K562 (cell line): ENCODE results near the gene SAMD13. TPM values are rescaled to one million over a fixed set of nuclear protein-coding genes. Genes with fewer than 3 reads are reported as not detected.

Experiments
- ATAC-seq: fragments of 200-7000 bp; cut with Tn5 transposase; 3 replicates; pipeline ENCODE4 v1.9.1; 2020; ENCODE audit warnings: moderate library complexity
- BruUV-seq: library from RNA; stranded (reverse); fragments of 400-500 nt; replicated peaks from 2 replicates; lab custom pipeline; 2021; lab: Mats Ljungman, UMichigan
- CTCF ChIA-PET: fragments of 300-600 bp; formaldehyde crosslinking; extraction: SDS; loops from one replicate; lab custom pipeline; 2021; ENCODE audit warnings: low intra/inter-chr PET ratio; lab: Yijun Ruan, JAX
- POLR2A ChIA-PET: fragments of 300-600, 350-650 bp; sonication (Branson Sonifier 250); formaldehyde crosslinking; extraction: SDS; loops from one replicate; lab custom pipeline; 2021; ENCODE audit warnings: antibody characterized with exemption, inconsistent platforms; lab: Yijun Ruan, JAX
- DNase-seq, 4 experiments: peaks; one replicate each; pipeline versions ENCODE4 v3.0.0 to v3.0.0-alpha.2; 2011 to 2018; ENCODE audit warnings: low spot score in 3 of 4, mixed read lengths in 3 of 4; ENCODE audit errors: extremely low read depth in 1 of 4
- FAIRE-seq: peaks from 2 replicates; lab custom pipeline; 2011; peaks lifted over from hg19 to GRCh38; lab: Jason Lieb, UNC
- H2AFZ ChIP-seq: 2 replicates; pipeline ENCODE4 v1.6.0; 2011; ENCODE audit warnings: low read depth, low read length, control low read depth, inconsistent platforms
- H3K27ac ChIP-seq: fragments of 200-600 bp; 3 replicates; pipeline ENCODE4 v1.8.0; 2011; ENCODE audit warnings: low read depth, mild to moderate bottlenecking, control low read depth, inconsistent platforms, low read length, moderate library complexity, mixed read lengths; ENCODE audit errors: extremely low read depth
- H3K27me3 ChIP-seq, 2 experiments: fragments of 300-600 bp in 1 of 2; 2 replicates in 1 of 2; 3 replicates in 1 of 2; pipeline versions ENCODE4 v1.6.0 to v1.8.0; 2011; ENCODE audit warnings: inconsistent platforms in 2 of 2, low read length in 2 of 2, mild to moderate bottlenecking in 1 of 2, mixed read lengths in 1 of 2, moderate library complexity in 1 of 2; ENCODE audit not compliant: control insufficient read depth in 2 of 2, insufficient read depth in 2 of 2
- H3K36me3 ChIP-seq: fragments of 300-600 bp; 3 replicates; pipeline ENCODE4 v1.8.0; 2011; ENCODE audit warnings: mild to moderate bottlenecking, low read length, inconsistent platforms; ENCODE audit not compliant: control insufficient read depth, insufficient read depth
- H3K4me1 ChIP-seq, 2 experiments: fragments of 200-600 bp in 1 of 2; replicated peaks in 1 of 2; 2 replicates in 1 of 2; 3 replicates in 1 of 2; pipeline versions ENCODE4 v1.5.1 to v1.8.0; 2011; ENCODE audit warnings: inconsistent platforms in 2 of 2, low read length in 2 of 2, mild to moderate bottlenecking in 1 of 2, mixed read lengths in 1 of 2, moderate library complexity in 1 of 2; ENCODE audit not compliant: control insufficient read depth in 2 of 2, insufficient read depth in 2 of 2
- H3K4me2 ChIP-seq: 2 replicates; pipeline ENCODE4 v1.6.1; 2011; ENCODE audit warnings: low read length, control low read depth, inconsistent platforms, mixed read lengths; ENCODE audit not compliant: insufficient read depth
- H3K4me3 ChIP-seq: fragments of 200-600 bp; sonication (generic), shearing (Covaris generic); 2 replicates; pipeline ENCODE4 v1.5.1; 2016; ENCODE audit warnings: control low read depth, inconsistent platforms
- H3K79me2 ChIP-seq: fragments of 200-600 bp; 3 replicates; pipeline ENCODE4 v1.8.0; 2011; ENCODE audit warnings: low read length, inconsistent platforms; ENCODE audit not compliant: control insufficient read depth, insufficient read depth
- H3K9ac ChIP-seq, 2 experiments: 2 replicates each; pipeline versions ENCODE4 v1.6.0 to v1.6.1; 2011; ENCODE audit warnings: low read depth in 2 of 2, low read length in 2 of 2, control low read depth in 1 of 2, inconsistent platforms in 1 of 2, mild to moderate bottlenecking in 1 of 2, mixed read lengths in 1 of 2; ENCODE audit not compliant: insufficient read depth in 1 of 2
- H3K9me1 ChIP-seq: one replicate; pipeline ENCODE4 v1.6.0; 2011; ENCODE audit warnings: inconsistent platforms, mild to moderate bottlenecking, low read length, moderate library complexity; ENCODE audit not compliant: control insufficient read depth, insufficient read depth
- H3K9me3 ChIP-seq: replicated peaks from 2 replicates; pipeline ENCODE4 v1.5.1; 2011; ENCODE audit warnings: low read depth, low read length, inconsistent platforms; ENCODE audit not compliant: control insufficient read depth, insufficient read depth
- H4K20me1 ChIP-seq: replicated peaks from 2 replicates; pipeline ENCODE4 v1.6.1; 2011; ENCODE audit warnings: low read length, inconsistent platforms, mixed read lengths; ENCODE audit not compliant: control insufficient read depth, insufficient read depth
- CBFA2T3 ChIP-seq: fragments of 450-650 bp; IDR thresholded peaks from 2 replicates; pipeline ENCODE4 v1.6.1; 2017
- ELF4 ChIP-seq: fragments of 450-650 bp; formaldehyde crosslinking; IDR thresholded peaks from 2 replicates; pipeline ENCODE4 v1.4.0; 2022; ENCODE audit warnings: missing genetic modification characterization
- HMG20A ChIP-seq: fragments of 450-650 bp; formaldehyde crosslinking; conservative IDR thresholded peaks from 2 replicates; pipeline ENCODE4 v1.4.0; 2020; ENCODE audit warnings: mild to moderate bottlenecking, mixed read lengths
- KAT2B ChIP-seq: IDR thresholded peaks from one replicate; pipeline ENCODE4 v1.6.1; 2012; ENCODE audit warnings: low read depth, mild to moderate bottlenecking, control low read depth, inconsistent platforms, low read length, moderate library complexity
- MCM5 ChIP-seq: fragments of 450-650 bp; IDR thresholded peaks from 2 replicates; pipeline ENCODE4 v1.6.1; 2016; ENCODE audit warnings: low read depth
- SNIP1 ChIP-seq: fragments of 450-650 bp; IDR thresholded peaks from 2 replicates; pipeline ENCODE4 v1.7.1; 2017; ENCODE audit warnings: low read depth, mild to moderate bottlenecking
- WGBS: fragments of 100-300 bp; shearing (Covaris generic); methylation state at CpG from one replicate; pipeline ENCODE4 v1.1.6; 2016; ENCODE audit warnings: low coverage, mixed read lengths; ENCODE audit not compliant: insufficient coverage; ENCODE audit errors: missing lambda C conversion rate; 5-methylcytosine and 5-hydroxymethylcytosine counted together
- in situ Hi-C: fragments of 300-500 bp; cut with MboI; formaldehyde crosslinking; loops from 4 replicates; pipeline ENCODE4 v1.15.0; 2018; ENCODE audit warnings: inconsistent platforms, mixed read lengths
- intact Hi-C: fragments of 100-400 bp; cut with micrococcal nuclease; formaldehyde crosslinking; loops from 2 replicates; pipeline ENCODE4 v1.14.2; 2022
- polyA plus RNA-seq, 8 experiments: library from polyadenylated mRNA; depleted of rRNA in 4 of 8; stranded (reverse) in 5 of 8; unstranded in 3 of 8; fragments of >200 nt; fragmentation: Nextera tagmentation in 2 of 8; fragmentation: Illumina TruSeq in 1 of 8; extraction: Ambion mirVana in 2 of 8; extraction: Trizol in 1 of 8; gene quantifications; 2 replicates each; pipeline versions ENCODE4 v1.2.1 to v1.2.3, GENCODE V29; 2011 to 2014; ENCODE audit warnings: inconsistent platforms in 1 of 8, missing spikeins in 1 of 8
- total RNA-seq, 7 experiments: library from RNA; depleted of rRNA in 6 of 7; stranded (reverse); fragments of >200 nt in 6 of 7; fragmentation: Illumina TruSeq in 2 of 7; extraction: Trizol in 2 of 7; gene quantifications; 2 replicates each; pipeline versions ENCODE4 v1.2.1 to v1.2.3, GENCODE V29; 2011 to 2021; ENCODE audit warnings: low replicate concordance in 1 of 7
- TF ChIP-seq, protein P1 (sequence below): fragments of 450-650 bp; IDR thresholded peaks from 2 replicates; pipeline ENCODE4 v1.6.1; 2018; ENCODE audit not compliant: partially characterized antibody
- TF ChIP-seq, protein P2 (sequence below), 2 experiments: fragments of 450-650 bp; IDR thresholded peaks; 2 replicates each; pipeline ENCODE4 v1.6.1; 2016
- TF ChIP-seq, protein P3 (sequence below): fragments of 250-450 bp; sonication (Bioruptor Pico); IDR thresholded peaks from 2 replicates; pipeline ENCODE4 v1.8.0; 2022; ENCODE audit warnings: inconsistent platforms, mild to moderate bottlenecking, moderate library complexity, borderline replicate concordance
- TF ChIP-seq, protein P4 (sequence below): fragments of 250-450 bp; sonication (Bioruptor Pico); IDR thresholded peaks from 2 replicates; pipeline ENCODE4 v1.4.0; 2020; ENCODE audit warnings: mild to moderate bottlenecking
- TF ChIP-seq, protein P5 (sequence below): sonication (generic); formaldehyde crosslinking; IDR thresholded peaks from 2 replicates; pipeline ENCODE4 v1.8.1; 2023; ENCODE audit warnings: mild to moderate bottlenecking, missing genetic modification reagents

SAMD13 gene
- total and polyA plus RNA-seq, 9 of the 15 experiments (the other 6 are each of a cell fraction or from before 2014, with no cell fraction given), result 0.78 to 2.7 (median 1.00) TPM

DNA sequence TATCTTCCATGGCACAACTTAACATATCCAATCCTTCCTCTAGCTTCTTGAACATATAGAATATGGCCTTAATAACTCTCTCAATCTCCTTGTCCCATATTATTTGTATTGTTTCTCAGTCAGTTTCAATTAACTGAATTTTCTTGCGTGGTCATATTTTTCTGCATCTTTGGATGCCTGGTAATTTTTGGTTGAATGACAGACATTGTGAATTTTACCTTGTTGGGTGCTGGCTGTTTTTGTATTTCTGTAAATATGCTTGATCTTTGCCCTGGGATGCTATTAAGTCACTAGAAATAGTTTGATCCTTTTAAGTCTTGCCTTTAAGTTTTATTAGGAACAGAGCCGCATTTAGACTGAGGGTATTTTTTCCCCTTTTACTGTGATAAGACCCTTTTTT lies 5.9 kb downstream of the SAMD13 start:
- ChIA-PET CTCF (no interaction called here), POLR2A (no interaction called here)
- Histone ChIP-seq H3K27me3 (no peaks in the 10 kb centered on the region), H2AFZ (no peak overlapping the region), H3K79me2 (no peaks in the 10 kb centered on the region), H3K9me1 (no peaks in the 10 kb centered on the region), H3K4me1 (peaks cover 0 to 4% of the 10 kb centered on the region in 2 experiments; a peak in 1 of 5 replicates), H3K36me3 (no peaks in the 10 kb centered on the region), H4K20me1 (no peaks in the 10 kb centered on the region), H3K4me3 (no peak overlapping the region), H3K9ac (no peak overlapping the region), H3K9me3 (no peaks in the 10 kb centered on the region), H3K4me2 (no peak overlapping the region), H3K27ac (no peak overlapping the region)
- BruUV-seq, result no TSS peak
- no peak for ATAC-seq
- in situ Hi-C loops, result no loop called here
- no peak for DNase-seq
- WGBS, result 42% methylated on average over 2 of the region's 2 CpGs
- FAIRE-seq, result no peak
- intact Hi-C loops, result loop anchor here (10.0 kb wide), 1 partner anchor 197 kb away; the partner anchor contains the start of genes GNG5 and SPATA1
- TF ChIP-seq, protein P1, sequence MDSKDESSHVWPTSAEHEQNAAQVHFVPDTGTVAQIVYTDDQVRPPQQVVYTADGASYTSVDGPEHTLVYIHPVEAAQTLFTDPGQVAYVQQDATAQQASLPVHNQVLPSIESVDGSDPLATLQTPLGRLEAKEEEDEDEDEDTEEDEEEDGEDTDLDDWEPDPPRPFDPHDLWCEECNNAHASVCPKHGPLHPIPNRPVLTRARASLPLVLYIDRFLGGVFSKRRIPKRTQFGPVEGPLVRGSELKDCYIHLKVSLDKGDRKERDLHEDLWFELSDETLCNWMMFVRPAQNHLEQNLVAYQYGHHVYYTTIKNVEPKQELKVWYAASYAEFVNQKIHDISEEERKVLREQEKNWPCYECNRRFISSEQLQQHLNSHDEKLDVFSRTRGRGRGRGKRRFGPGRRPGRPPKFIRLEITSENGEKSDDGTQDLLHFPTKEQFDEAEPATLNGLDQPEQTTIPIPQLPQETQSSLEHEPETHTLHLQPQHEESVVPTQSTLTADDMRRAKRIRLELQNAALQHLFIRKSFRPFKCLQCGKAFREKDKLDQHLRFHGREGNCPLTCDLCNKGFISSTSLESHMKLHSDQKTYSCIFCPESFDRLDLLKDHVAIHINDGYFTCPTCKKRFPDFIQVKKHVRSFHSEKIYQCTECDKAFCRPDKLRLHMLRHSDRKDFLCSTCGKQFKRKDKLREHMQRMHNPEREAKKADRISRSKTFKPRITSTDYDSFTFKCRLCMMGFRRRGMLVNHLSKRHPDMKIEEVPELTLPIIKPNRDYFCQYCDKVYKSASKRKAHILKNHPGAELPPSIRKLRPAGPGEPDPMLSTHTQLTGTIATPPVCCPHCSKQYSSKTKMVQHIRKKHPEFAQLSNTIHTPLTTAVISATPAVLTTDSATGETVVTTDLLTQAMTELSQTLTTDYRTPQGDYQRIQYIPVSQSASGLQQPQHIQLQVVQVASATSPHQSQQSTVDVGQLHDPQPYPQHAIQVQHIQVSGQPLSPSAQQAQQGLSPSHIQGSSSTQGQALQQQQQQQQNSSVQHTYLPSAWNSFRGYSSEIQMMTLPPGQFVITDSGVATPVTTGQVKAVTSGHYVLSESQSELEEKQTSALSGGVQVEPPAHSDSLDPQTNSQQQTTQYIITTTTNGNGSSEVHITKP, result no peak
- TF ChIP-seq MCM5 (no peak), SNIP1 (no peak), CBFA2T3 (no peak), ELF4 (CRISPR knock-in tag) (no peak), KAT2B (no peak), HMG20A (no peak)
- TF ChIP-seq, protein P2, sequence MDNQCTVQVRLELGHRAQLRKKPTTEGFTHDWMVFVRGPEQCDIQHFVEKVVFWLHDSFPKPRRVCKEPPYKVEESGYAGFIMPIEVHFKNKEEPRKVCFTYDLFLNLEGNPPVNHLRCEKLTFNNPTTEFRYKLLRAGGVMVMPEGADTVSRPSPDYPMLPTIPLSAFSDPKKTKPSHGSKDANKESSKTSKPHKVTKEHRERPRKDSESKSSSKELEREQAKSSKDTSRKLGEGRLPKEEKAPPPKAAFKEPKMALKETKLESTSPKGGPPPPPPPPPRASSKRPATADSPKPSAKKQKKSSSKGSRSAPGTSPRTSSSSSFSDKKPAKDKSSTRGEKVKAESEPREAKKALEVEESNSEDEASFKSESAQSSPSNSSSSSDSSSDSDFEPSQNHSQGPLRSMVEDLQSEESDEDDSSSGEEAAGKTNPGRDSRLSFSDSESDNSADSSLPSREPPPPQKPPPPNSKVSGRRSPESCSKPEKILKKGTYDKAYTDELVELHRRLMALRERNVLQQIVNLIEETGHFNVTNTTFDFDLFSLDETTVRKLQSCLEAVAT (IDR thresholded peaks at IDR 0.05), result no peak
- TF ChIP-seq, protein P3, sequence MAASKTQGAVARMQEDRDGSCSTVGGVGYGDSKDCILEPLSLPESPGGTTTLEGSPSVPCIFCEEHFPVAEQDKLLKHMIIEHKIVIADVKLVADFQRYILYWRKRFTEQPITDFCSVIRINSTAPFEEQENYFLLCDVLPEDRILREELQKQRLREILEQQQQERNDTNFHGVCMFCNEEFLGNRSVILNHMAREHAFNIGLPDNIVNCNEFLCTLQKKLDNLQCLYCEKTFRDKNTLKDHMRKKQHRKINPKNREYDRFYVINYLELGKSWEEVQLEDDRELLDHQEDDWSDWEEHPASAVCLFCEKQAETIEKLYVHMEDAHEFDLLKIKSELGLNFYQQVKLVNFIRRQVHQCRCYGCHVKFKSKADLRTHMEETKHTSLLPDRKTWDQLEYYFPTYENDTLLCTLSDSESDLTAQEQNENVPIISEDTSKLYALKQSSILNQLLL (CRISPR knock-in tag), result no peak
- TF ChIP-seq, protein P4, sequence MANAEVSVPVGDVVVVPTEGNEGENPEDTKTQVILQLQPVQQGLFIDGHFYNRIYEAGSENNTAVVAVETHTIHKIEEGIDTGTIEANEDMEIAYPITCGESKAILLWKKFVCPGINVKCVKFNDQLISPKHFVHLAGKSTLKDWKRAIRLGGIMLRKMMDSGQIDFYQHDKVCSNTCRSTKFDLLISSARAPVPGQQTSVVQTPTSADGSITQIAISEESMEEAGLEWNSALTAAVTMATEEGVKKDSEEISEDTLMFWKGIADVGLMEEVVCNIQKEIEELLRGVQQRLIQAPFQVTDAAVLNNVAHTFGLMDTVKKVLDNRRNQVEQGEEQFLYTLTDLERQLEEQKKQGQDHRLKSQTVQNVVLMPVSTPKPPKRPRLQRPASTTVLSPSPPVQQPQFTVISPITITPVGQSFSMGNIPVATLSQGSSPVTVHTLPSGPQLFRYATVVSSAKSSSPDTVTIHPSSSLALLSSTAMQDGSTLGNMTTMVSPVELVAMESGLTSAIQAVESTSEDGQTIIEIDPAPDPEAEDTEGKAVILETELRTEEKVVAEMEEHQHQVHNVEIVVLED (CRISPR knock-in tag), result no peak
- TF ChIP-seq, protein P5, sequence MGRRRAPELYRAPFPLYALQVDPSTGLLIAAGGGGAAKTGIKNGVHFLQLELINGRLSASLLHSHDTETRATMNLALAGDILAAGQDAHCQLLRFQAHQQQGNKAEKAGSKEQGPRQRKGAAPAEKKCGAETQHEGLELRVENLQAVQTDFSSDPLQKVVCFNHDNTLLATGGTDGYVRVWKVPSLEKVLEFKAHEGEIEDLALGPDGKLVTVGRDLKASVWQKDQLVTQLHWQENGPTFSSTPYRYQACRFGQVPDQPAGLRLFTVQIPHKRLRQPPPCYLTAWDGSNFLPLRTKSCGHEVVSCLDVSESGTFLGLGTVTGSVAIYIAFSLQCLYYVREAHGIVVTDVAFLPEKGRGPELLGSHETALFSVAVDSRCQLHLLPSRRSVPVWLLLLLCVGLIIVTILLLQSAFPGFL, result no peak
